Body of pancreas (tissue), 4 donors: ENCODE data around the gene C2CD4B.

Experiments used
- POLR2A ChIP-seq, 3 donors: fragments of 450-650 bp; IDR thresholded peaks; one replicate each; pipeline ENCODE4 v1.6.1; 2016; ENCODE audit warnings: antibody characterized with exemption in 3 of 3, mild to moderate bottlenecking in 2 of 3
- TF ChIP-seq, protein P1 (sequence below), 7 experiments: fragments of 450-650 bp in 4 of 7; fragments of 200-600 bp in 3 of 7; sonication (generic) in 3 of 7; IDR thresholded peaks; one replicate each; pipeline ENCODE4 v1.5.1; 2016 to 2019; ENCODE audit warnings: antibody characterized with exemption in 7 of 7

DNA sequence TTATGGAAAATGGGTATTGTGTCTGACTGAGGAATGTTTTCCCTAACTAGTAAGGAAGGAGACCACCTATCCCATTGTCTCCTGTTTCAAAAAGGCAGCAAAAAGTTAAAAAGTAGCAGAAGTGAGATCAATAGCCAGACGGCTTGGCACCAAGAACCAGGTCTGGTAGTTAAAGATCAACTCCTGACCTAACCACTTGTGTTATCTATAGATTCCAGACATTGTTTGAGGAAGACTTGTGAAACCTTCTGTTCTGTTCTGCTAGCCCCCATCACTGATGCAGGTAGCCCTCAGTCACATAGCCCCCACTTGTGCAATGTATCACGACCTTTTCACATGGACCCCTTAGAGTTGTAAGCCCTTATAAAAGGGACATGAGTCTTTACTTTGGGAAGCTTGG, 46.3 kb upstream of the C2CD4B start:
- TF ChIP-seq, protein P1, sequence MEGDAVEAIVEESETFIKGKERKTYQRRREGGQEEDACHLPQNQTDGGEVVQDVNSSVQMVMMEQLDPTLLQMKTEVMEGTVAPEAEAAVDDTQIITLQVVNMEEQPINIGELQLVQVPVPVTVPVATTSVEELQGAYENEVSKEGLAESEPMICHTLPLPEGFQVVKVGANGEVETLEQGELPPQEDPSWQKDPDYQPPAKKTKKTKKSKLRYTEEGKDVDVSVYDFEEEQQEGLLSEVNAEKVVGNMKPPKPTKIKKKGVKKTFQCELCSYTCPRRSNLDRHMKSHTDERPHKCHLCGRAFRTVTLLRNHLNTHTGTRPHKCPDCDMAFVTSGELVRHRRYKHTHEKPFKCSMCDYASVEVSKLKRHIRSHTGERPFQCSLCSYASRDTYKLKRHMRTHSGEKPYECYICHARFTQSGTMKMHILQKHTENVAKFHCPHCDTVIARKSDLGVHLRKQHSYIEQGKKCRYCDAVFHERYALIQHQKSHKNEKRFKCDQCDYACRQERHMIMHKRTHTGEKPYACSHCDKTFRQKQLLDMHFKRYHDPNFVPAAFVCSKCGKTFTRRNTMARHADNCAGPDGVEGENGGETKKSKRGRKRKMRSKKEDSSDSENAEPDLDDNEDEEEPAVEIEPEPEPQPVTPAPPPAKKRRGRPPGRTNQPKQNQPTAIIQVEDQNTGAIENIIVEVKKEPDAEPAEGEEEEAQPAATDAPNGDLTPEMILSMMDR (IDR thresholded peaks at IDR 0.05) = no peak
- no peak for TF ChIP-seq POLR2A (IDR thresholded peaks at IDR 0.05)
